Measurements from ENCODE around the gene RTN4RL2.

The RTN4RL2 gene

GRCh38 chr11:57428643-57429042, 31.7 kb upstream of the RTN4RL2 start:
- peaks cover 33% of the 10 kb centered on the region for H3K4me1 ChIP-seq (ENCODE audit: control insufficient read depth, low read length)
- no peaks in the 10 kb centered on the region for H3K27me3 ChIP-seq (ENCODE audit: control insufficient read depth, low read length)
- TF ChIP-seq CTCF (IDR thresholded peaks at IDR 0.05; ENCODE audit: low read depth, low read length, poor library complexity, severe bottlenecking) = no peak
- TF ChIP-seq EZH2phosphoT487 (IDR thresholded peaks at IDR 0.05; ENCODE audit: borderline replicate concordance, low read length) = no peak
- H4K20me1 ChIP-seq (ENCODE audit: control insufficient read depth, insufficient read depth, low read depth, low read length) = peaks cover 10% of the 10 kb centered on the region
- H3K4me3 ChIP-seq (ENCODE audit: low read length) = no peak overlapping the region
- H3K79me2 ChIP-seq (ENCODE audit: control insufficient read depth, low read length) = peaks cover 33% of the 10 kb centered on the region
- H3K9me2 ChIP-seq (replicated peaks; ENCODE audit: control insufficient read depth, low read length) = no peaks in the 10 kb centered on the region
- H3K9me3 ChIP-seq (ENCODE audit: control insufficient read depth, insufficient read depth, low read length) = no peaks in the 10 kb centered on the region
- no peak overlapping the region for H3K27ac ChIP-seq (ENCODE audit: low read depth, low read length)
- H3K36me3 ChIP-seq (ENCODE audit: control insufficient read depth, low read length) = peaks cover 31% of the 10 kb centered on the region
- no peaks in the 10 kb centered on the region for H3F3A ChIP-seq (ENCODE audit: control insufficient read depth, insufficient read depth)
- H3K4me2 ChIP-seq (ENCODE audit: low read length) = no peak overlapping the region

GRCh38 chr11:57429946-57430345, 30.4 kb upstream of the RTN4RL2 start:
- H3K9me2 ChIP-seq (replicated peaks; ENCODE audit: control insufficient read depth, low read length) = no peaks in the 10 kb centered on the region
- no peaks in the 10 kb centered on the region; the same call in 1 of the 2 replicates for H3K27me3 ChIP-seq (ENCODE audit: control insufficient read depth, low read length)
- peaks cover 20% of the 10 kb centered on the region for H3K4me1 ChIP-seq (ENCODE audit: control insufficient read depth, low read length)
- H3K4me3 ChIP-seq (ENCODE audit: low read length) = no peak overlapping the region
- peaks cover 18% of the 10 kb centered on the region for H3K36me3 ChIP-seq (ENCODE audit: control insufficient read depth, low read length)
- H3K4me2 ChIP-seq (ENCODE audit: low read length) = no peak overlapping the region
- peaks cover 20% of the 10 kb centered on the region for H3K79me2 ChIP-seq (ENCODE audit: control insufficient read depth, low read length)
- no peak overlapping the region for H3K27ac ChIP-seq (ENCODE audit: low read depth, low read length)
- H4K20me1 ChIP-seq (ENCODE audit: control insufficient read depth, insufficient read depth, low read depth, low read length) = no peaks in the 10 kb centered on the region
- H3K9me3 ChIP-seq (ENCODE audit: control insufficient read depth, insufficient read depth, low read length) = no peaks in the 10 kb centered on the region
- no peaks in the 10 kb centered on the region for H3F3A ChIP-seq (ENCODE audit: control insufficient read depth, insufficient read depth)
- TF ChIP-seq EZH2phosphoT487 (IDR thresholded peaks at IDR 0.05; ENCODE audit: borderline replicate concordance, low read length) = no peak
- no peak for TF ChIP-seq CTCF (IDR thresholded peaks at IDR 0.05; ENCODE audit: low read depth, low read length, poor library complexity, severe bottlenecking)

- Histone ChIP-seq H3K4me3 (ENCODE audit: low read length) (no peak overlapping the region), H3K36me3 (ENCODE audit: control insufficient read depth, low read length) (peaks cover 8% of the 10 kb centered on the region), H3K9me2 (replicated peaks; ENCODE audit: control insufficient read depth, low read length) (no peaks in the 10 kb centered on the region), H4K20me1 (ENCODE audit: control insufficient read depth, insufficient read depth, low read depth, low read length) (no peaks in the 10 kb centered on the region), H3F3A (ENCODE audit: control insufficient read depth, insufficient read depth) (no peaks in the 10 kb centered on the region), H3K27ac (ENCODE audit: low read depth, low read length) (no peak overlapping the region), H3K9me3 (ENCODE audit: control insufficient read depth, insufficient read depth, low read length) (no peaks in the 10 kb centered on the region), H3K4me2 (ENCODE audit: low read length) (no peak overlapping the region), H3K27me3 (ENCODE audit: control insufficient read depth, low read length) (no peaks in the 10 kb centered on the region; the same call in 1 of the 2 replicates), H3K79me2 (ENCODE audit: control insufficient read depth, low read length) (peaks cover 10% of the 10 kb centered on the region), H3K4me1 (ENCODE audit: control insufficient read depth, low read length) (peaks cover 11% of the 10 kb centered on the region)
- TF ChIP-seq EZH2phosphoT487 (IDR thresholded peaks at IDR 0.05; ENCODE audit: borderline replicate concordance, low read length) = no peak
- TF ChIP-seq CTCF (IDR thresholded peaks at IDR 0.05; ENCODE audit: low read depth, low read length, poor library complexity, severe bottlenecking) = no peak
Measured at GRCh38 chr11:57430952-57431351, 29.4 kb upstream of the RTN4RL2 start.

Data from DOHH2 (cell line).